ENCODE measurements around the gene HECTD4. TPM values are rescaled to one million over a fixed set of nuclear protein-coding genes. Genes with fewer than 3 reads are reported as not detected.

HECTD4 gene
- total and polyA plus RNA-seq, 12 donors: 17.5 to 50.0 (median 27.7) TPM

GRCh38 chr12:112236786-112237185 lies 145.4 kb downstream of the HECTD4 start:
- intact Hi-C loops (cut with DNase I): no loop called here
- 90 to 96% (median 94%) methylated on average over 7 of the region's 7 CpGs for WGBS, 4 donors
- TF ChIP-seq, protein P1, sequence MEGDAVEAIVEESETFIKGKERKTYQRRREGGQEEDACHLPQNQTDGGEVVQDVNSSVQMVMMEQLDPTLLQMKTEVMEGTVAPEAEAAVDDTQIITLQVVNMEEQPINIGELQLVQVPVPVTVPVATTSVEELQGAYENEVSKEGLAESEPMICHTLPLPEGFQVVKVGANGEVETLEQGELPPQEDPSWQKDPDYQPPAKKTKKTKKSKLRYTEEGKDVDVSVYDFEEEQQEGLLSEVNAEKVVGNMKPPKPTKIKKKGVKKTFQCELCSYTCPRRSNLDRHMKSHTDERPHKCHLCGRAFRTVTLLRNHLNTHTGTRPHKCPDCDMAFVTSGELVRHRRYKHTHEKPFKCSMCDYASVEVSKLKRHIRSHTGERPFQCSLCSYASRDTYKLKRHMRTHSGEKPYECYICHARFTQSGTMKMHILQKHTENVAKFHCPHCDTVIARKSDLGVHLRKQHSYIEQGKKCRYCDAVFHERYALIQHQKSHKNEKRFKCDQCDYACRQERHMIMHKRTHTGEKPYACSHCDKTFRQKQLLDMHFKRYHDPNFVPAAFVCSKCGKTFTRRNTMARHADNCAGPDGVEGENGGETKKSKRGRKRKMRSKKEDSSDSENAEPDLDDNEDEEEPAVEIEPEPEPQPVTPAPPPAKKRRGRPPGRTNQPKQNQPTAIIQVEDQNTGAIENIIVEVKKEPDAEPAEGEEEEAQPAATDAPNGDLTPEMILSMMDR (IDR thresholded peaks at IDR 0.05): no peak
- TF ChIP-seq POLR2A (IDR thresholded peaks at IDR 0.05): no peak
- no peaks in the 10 kb centered on the region for H3K27me3 ChIP-seq
- H3K9me3 ChIP-seq (replicated peaks in 1 of 3): no peaks in the 10 kb centered on the region
- no peak overlapping the region for H3K27ac ChIP-seq
- no peak overlapping the region for H3K4me3 ChIP-seq
- DNase-seq: no peak
- H3K36me3 ChIP-seq (replicated peaks in 1 of 2): peaks cover 0 to 78% of the 10 kb centered on the region in 2 donors
- H3K4me1 ChIP-seq (replicated peaks in 1 of 2): no peaks in the 10 kb centered on the region

DNA sequence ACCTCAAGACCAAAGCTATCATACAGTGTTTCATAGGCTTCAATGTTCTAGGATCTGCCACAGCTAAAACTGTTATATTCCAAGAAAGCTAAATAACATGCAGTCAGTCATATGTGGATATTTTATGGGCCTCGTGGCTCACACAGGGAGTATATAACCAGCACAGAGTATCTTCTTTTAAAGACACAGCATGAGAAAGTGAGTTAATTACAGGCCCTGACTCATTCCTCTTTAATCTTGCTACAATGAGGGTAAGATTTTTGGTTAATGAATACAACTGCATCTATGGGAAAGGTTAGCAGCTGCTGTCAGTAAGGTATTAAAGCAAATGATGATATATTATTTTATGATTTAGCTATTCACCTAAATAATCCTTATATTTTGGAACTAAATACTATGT lies 145.8 kb downstream of the HECTD4 start:
- H3K27ac ChIP-seq: no peak overlapping the region
- no peak overlapping the region for H3K4me3 ChIP-seq
- H3K36me3 ChIP-seq (replicated peaks in 1 of 2): peaks cover 0 to 79% of the 10 kb centered on the region in 2 donors
- H3K9me3 ChIP-seq (replicated peaks in 1 of 3): no peaks in the 10 kb centered on the region
- no peak for TF ChIP-seq POLR2A (IDR thresholded peaks at IDR 0.05)
- TF ChIP-seq, protein P1 (IDR thresholded peaks at IDR 0.05): no peak
- no peak for DNase-seq
- 78 to 82% (median 81%) methylated on average over 1 of the region's 1 CpG for WGBS, 4 donors
- intact Hi-C loops (cut with DNase I): no loop called here
- no peaks in the 10 kb centered on the region for H3K27me3 ChIP-seq
- H3K4me1 ChIP-seq (replicated peaks in 1 of 2): no peaks in the 10 kb centered on the region

- no peak overlapping the region for H3K27ac ChIP-seq
- H3K27me3 ChIP-seq: no peaks in the 10 kb centered on the region
- intact Hi-C loops (cut with DNase I): no loop called here
- H3K4me1 ChIP-seq (replicated peaks in 1 of 2): no peaks in the 10 kb centered on the region
- H3K4me3 ChIP-seq: no peak overlapping the region
- H3K36me3 ChIP-seq (replicated peaks in 1 of 2): peaks cover 0 to 89% of the 10 kb centered on the region in 2 donors
- no peaks in the 10 kb centered on the region for H3K9me3 ChIP-seq (replicated peaks in 1 of 3)
- TF ChIP-seq, protein P1 (IDR thresholded peaks at IDR 0.05): no peak
- TF ChIP-seq POLR2A (IDR thresholded peaks at IDR 0.05): no peak
- no peak for DNase-seq
- 93 to 98% (median 96%) methylated on average over 2 of the region's 2 CpGs for WGBS, 4 donors
Observed at GRCh38 chr12:112234303-112234702, 147.9 kb downstream of the HECTD4 start.

- H3K4me3 ChIP-seq: no peak overlapping the region
- intact Hi-C loops (cut with DNase I): no loop called here
- H3K36me3 ChIP-seq (replicated peaks in 1 of 2): peaks cover 0 to 89% of the 10 kb centered on the region in 2 donors
- no peaks in the 10 kb centered on the region for H3K9me3 ChIP-seq (replicated peaks in 1 of 3)
- no peak for TF ChIP-seq POLR2A (IDR thresholded peaks at IDR 0.05)
- TF ChIP-seq, protein P1 (IDR thresholded peaks at IDR 0.05): no peak
- no peak overlapping the region for H3K27ac ChIP-seq
- H3K4me1 ChIP-seq (replicated peaks in 1 of 2): no peaks in the 10 kb centered on the region
- DNase-seq: no peak
- no peaks in the 10 kb centered on the region for H3K27me3 ChIP-seq
- 95 to 97% (median 96%) methylated on average over 4 of the region's 4 CpGs for WGBS, 4 donors
Observed at GRCh38 chr12:112233242-112233641, 149.0 kb downstream of the HECTD4 start.
